ENCODE data around the gene SOX6. TPM values are rescaled to one million over a fixed set of nuclear protein-coding genes. Genes with fewer than 3 reads are reported as not detected.

The SOX6 gene
- total RNA-seq, 1 experiment from 2014 or later = 5.1 TPM

GRCh38 chr11:15929371-15929901, 426.9 kb downstream of the SOX6 start:
- CTCF ChIA-PET = no interaction called here

GRCh38 chr11:15927864-15928217, 428.5 kb downstream of the SOX6 start:
- Histone ChIP-seq H3K4me2 (no peak overlapping the region), H3K27ac (no peak overlapping the region), H3K9me2 (ENCODE audit: insufficient read depth) (no peaks in the 10 kb centered on the region), H3K36me3 (ENCODE audit: low read depth) (no peaks in the 10 kb centered on the region), H3K9me3 (ENCODE audit: insufficient read depth, low read depth) (no peaks in the 10 kb centered on the region), H3K79me2 (ENCODE audit: low read depth) (no peaks in the 10 kb centered on the region), H2AFZ (no peak overlapping the region), H3F3A (ENCODE audit: insufficient read depth, low read depth) (no peaks in the 10 kb centered on the region), H4K20me1 (ENCODE audit: insufficient read depth) (no peaks in the 10 kb centered on the region), H3K4me3 (no peak overlapping the region), H3K4me1 (replicated peaks; ENCODE audit: insufficient read depth) (no peaks in the 10 kb centered on the region), H3K27me3 (ENCODE audit: insufficient read depth, low read depth) (no peaks in the 10 kb centered on the region)
- DNase-seq = no peak
- ChIA-PET CTCF (no interaction called here), POLR2A (ENCODE audit: unreplicated experiment) (no interaction called here)
- intact Hi-C loops (cut with micrococcal nuclease; ENCODE audit: unreplicated experiment) = no loop called here
- TF ChIP-seq EZH2 (IDR thresholded peaks at IDR 0.05; ENCODE audit: low read depth) (no peak), CTCF (conservative IDR thresholded peaks at IDR 0.05) (no peak)
- no TSS peak for BruUV-seq (replicated peaks)

More at GRCh38 chr11:15929371-15929901, 426.9 kb downstream of the SOX6 start:
- Histone ChIP-seq H3K9me3 (ENCODE audit: insufficient read depth, low read depth) (no peaks in the 10 kb centered on the region), H4K20me1 (ENCODE audit: insufficient read depth) (no peaks in the 10 kb centered on the region), H3K36me3 (ENCODE audit: low read depth) (no peaks in the 10 kb centered on the region), H3K4me2 (no peak overlapping the region), H3F3A (ENCODE audit: insufficient read depth, low read depth) (no peaks in the 10 kb centered on the region), H3K4me3 (no peak overlapping the region), H2AFZ (no peak overlapping the region), H3K27me3 (ENCODE audit: insufficient read depth, low read depth) (no peaks in the 10 kb centered on the region), H3K79me2 (ENCODE audit: low read depth) (no peaks in the 10 kb centered on the region), H3K27ac (no peak overlapping the region), H3K9me2 (ENCODE audit: insufficient read depth) (no peaks in the 10 kb centered on the region), H3K4me1 (replicated peaks; ENCODE audit: insufficient read depth) (no peaks in the 10 kb centered on the region)
- intact Hi-C loops (cut with micrococcal nuclease; ENCODE audit: unreplicated experiment) = no loop called here
- no peak for DNase-seq
- BruUV-seq (replicated peaks) = no TSS peak
- TF ChIP-seq CTCF (conservative IDR thresholded peaks at IDR 0.05) = no peak
- TF ChIP-seq EZH2 (IDR thresholded peaks at IDR 0.05; ENCODE audit: low read depth) = no peak
- POLR2A ChIA-PET (ENCODE audit: unreplicated experiment) = no interaction called here

- no peaks in the 10 kb centered on the region for H3K79me2 ChIP-seq (ENCODE audit: low read depth)
- no peaks in the 10 kb centered on the region for H3K9me2 ChIP-seq (ENCODE audit: insufficient read depth)
- no peaks in the 10 kb centered on the region for H3K4me1 ChIP-seq (replicated peaks; ENCODE audit: insufficient read depth)
- H3K27me3 ChIP-seq (ENCODE audit: insufficient read depth, low read depth) = no peaks in the 10 kb centered on the region
- BruUV-seq (replicated peaks) = no TSS peak
- TF ChIP-seq CTCF (conservative IDR thresholded peaks at IDR 0.05) (no peak), EZH2 (IDR thresholded peaks at IDR 0.05; ENCODE audit: low read depth) (no peak)
- H4K20me1 ChIP-seq (ENCODE audit: insufficient read depth) = no peaks in the 10 kb centered on the region
- no peak overlapping the region for H3K4me3 ChIP-seq
- H3K27ac ChIP-seq = no peak overlapping the region
- ChIA-PET CTCF (no interaction called here), POLR2A (ENCODE audit: unreplicated experiment) (no interaction called here)
- H3F3A ChIP-seq (ENCODE audit: insufficient read depth, low read depth) = no peaks in the 10 kb centered on the region
- H3K9me3 ChIP-seq (ENCODE audit: insufficient read depth, low read depth) = no peaks in the 10 kb centered on the region
- no peak overlapping the region for H2AFZ ChIP-seq
- no peak overlapping the region for H3K4me2 ChIP-seq
- DNase-seq = no peak
- no peaks in the 10 kb centered on the region for H3K36me3 ChIP-seq (ENCODE audit: low read depth)
- intact Hi-C loops (cut with micrococcal nuclease; ENCODE audit: unreplicated experiment) = no loop called here
Observed at GRCh38 chr11:15927196-15927863, 429.0 kb downstream of the SOX6 start.
